Body of pancreas (tissue), 4 donors: ENCODE data around the gene CDC42EP5.
"Not testable (repeated sequence)": the region's sequence is repeated elsewhere in the genome, so short reads cannot be mapped to it uniquely, and the experiment has no call there.

Source experiments
- POLR2A ChIP-seq, 3 donors: fragments of 450-650 bp; IDR thresholded peaks; one replicate each; pipeline ENCODE4 v1.6.1; 2016; ENCODE audit warnings: antibody characterized with exemption in 3 of 3, mild to moderate bottlenecking in 2 of 3
- TF ChIP-seq, protein P1 (sequence below), 7 experiments: fragments of 450-650 bp in 4 of 7; fragments of 200-600 bp in 3 of 7; sonication (generic) in 3 of 7; IDR thresholded peaks; one replicate each; pipeline ENCODE4 v1.5.1; 2016 to 2019; ENCODE audit warnings: antibody characterized with exemption in 7 of 7

DNA sequence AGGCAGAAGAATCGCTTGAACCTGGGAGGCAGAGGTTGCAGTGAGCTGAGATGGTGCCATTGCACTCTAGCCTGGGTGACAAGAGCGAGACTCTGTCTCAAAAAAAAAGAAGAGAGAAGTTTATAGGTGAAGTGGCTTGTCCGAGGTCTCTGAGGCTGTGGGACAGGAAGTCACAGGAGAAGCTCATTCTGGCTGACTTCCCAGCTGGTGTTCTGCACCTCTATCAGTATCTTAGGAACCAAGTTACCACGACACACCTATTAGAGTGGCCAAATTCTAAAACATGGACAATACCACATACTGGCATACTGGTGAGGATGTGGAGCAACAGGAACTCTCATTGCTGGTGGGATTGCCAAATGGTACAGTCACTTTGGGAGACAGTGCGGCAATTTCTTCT lies 22.2 kb upstream of the CDC42EP5 start:
- TF ChIP-seq, protein P1, sequence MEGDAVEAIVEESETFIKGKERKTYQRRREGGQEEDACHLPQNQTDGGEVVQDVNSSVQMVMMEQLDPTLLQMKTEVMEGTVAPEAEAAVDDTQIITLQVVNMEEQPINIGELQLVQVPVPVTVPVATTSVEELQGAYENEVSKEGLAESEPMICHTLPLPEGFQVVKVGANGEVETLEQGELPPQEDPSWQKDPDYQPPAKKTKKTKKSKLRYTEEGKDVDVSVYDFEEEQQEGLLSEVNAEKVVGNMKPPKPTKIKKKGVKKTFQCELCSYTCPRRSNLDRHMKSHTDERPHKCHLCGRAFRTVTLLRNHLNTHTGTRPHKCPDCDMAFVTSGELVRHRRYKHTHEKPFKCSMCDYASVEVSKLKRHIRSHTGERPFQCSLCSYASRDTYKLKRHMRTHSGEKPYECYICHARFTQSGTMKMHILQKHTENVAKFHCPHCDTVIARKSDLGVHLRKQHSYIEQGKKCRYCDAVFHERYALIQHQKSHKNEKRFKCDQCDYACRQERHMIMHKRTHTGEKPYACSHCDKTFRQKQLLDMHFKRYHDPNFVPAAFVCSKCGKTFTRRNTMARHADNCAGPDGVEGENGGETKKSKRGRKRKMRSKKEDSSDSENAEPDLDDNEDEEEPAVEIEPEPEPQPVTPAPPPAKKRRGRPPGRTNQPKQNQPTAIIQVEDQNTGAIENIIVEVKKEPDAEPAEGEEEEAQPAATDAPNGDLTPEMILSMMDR (IDR thresholded peaks at IDR 0.05) = not testable (repeated sequence)
- TF ChIP-seq POLR2A (IDR thresholded peaks at IDR 0.05) = not testable (repeated sequence)
